Sigmoid colon (tissue), 7 donors: ENCODE results near the gene DNASE2. TPM values are rescaled to one million over a fixed set of nuclear protein-coding genes. Genes with fewer than 3 reads are reported as not detected.

Experiments
- DNase-seq: peaks from one replicate; pipeline ENCODE4 v3.0.0-alpha.2; 2019
- H3K27ac ChIP-seq, 4 donors: fragments of 200-600 bp; sonication (generic); one replicate each; pipeline ENCODE4 v1.5.1; 2016 to 2019; ENCODE audit warnings: mild to moderate bottlenecking in 1 of 4
- H3K27me3 ChIP-seq, 3 donors: fragments of 200-600 bp; sonication (generic); one replicate each; pipeline ENCODE4 v1.5.1; 2019; ENCODE audit warnings: mild to moderate bottlenecking in 1 of 3
- H3K36me3 ChIP-seq, 4 donors: fragments of 200-600 bp; sonication (generic); one replicate each; pipeline ENCODE4 v1.5.1; 2016 to 2019
- H3K4me1 ChIP-seq, 4 donors: fragments of 200-600 bp; sonication (generic); one replicate each; pipeline ENCODE4 v1.5.1; 2017 to 2019
- H3K4me3 ChIP-seq, 4 donors: fragments of 200-600 bp; sonication (generic); one replicate each; pipeline ENCODE4 v1.5.1; 2017 to 2019; ENCODE audit warnings: mild to moderate bottlenecking in 2 of 4, moderate library complexity in 1 of 4
- H3K9me3 ChIP-seq, 4 donors: fragments of 200-600 bp in 3 of 4; sonication (generic) in 3 of 4; one replicate each; pipeline versions ENCODE4 v1.5.1 to v1.6.1; 2013 to 2019
- CTCF ChIP-seq, 4 experiments: fragments of 450-650 bp in 3 of 4; fragments of 200-600 bp in 1 of 4; IDR thresholded peaks; one replicate each; pipeline ENCODE4 v1.5.1; 2016 to 2019; ENCODE audit warnings: antibody characterized with exemption in 4 of 4, mild to moderate bottlenecking in 3 of 4, moderate library complexity in 2 of 4
- EP300 ChIP-seq, 4 donors: sonication (generic); formaldehyde crosslinking; IDR thresholded peaks; one replicate each; pipeline ENCODE4 v1.6.1; 2017; ENCODE audit warnings: antibody characterized with exemption in 4 of 4
- POLR2A ChIP-seq, 2 donors: fragments of 450-650 bp; IDR thresholded peaks; one replicate each; pipeline ENCODE4 v1.6.1; 2016; ENCODE audit warnings: antibody characterized with exemption in 2 of 2, mild to moderate bottlenecking in 2 of 2, moderate library complexity in 2 of 2
- POLR2AphosphoS5 ChIP-seq, 4 donors: sonication (generic); formaldehyde crosslinking; IDR thresholded peaks; one replicate each; pipeline ENCODE4 v1.6.1; 2017; ENCODE audit warnings: antibody characterized with exemption in 4 of 4
- WGBS, 2 donors: extraction: QIAGEN DNeasy Blood & Tissue Kit; methylation state at CpG; one replicate each; pipeline ENCODE4 v1.1.7; 2013; 5-methylcytosine and 5-hydroxymethylcytosine counted together
- intact Hi-C: fragments of 100-400 bp; cut with DNase I; formaldehyde crosslinking; loops from one replicate; pipeline ENCODE4 v1.15.1; 2023
- polyA plus RNA-seq, 3 donors: library from polyadenylated mRNA; stranded (reverse); fragments of 200-250 nt; gene quantifications; one replicate each; pipeline ENCODE4 v1.2.3, GENCODE V29; 2013
- total RNA-seq, 4 donors: library from RNA; depleted of rRNA; stranded (reverse); fragments of >200 nt; gene quantifications; one replicate each; pipeline ENCODE4 v1.1.0, GENCODE V29; 2016
- donor health status: healthy with polysubstance abuse.
- donor health status: Bipolar disorder and iron deficiency.
- donor health status: healthy.

Gene DNASE2
- total and polyA plus RNA-seq, 7 donors, result 11.4 to 45.4 (median 30.6) TPM

GRCh38 chr19:12884627-12884925, 3.3 kb upstream of the DNASE2 start:
- H3K27me3 ChIP-seq, result peaks cover 5 to 23% (median 15%) of the 10 kb centered on the region in 3 donors
- no peaks in the 10 kb centered on the region for H3K36me3 ChIP-seq
- H3K9me3 ChIP-seq, result no peaks in the 10 kb centered on the region
- TF ChIP-seq CTCF (IDR thresholded peaks at IDR 0.05) (no peak), POLR2A (IDR thresholded peaks at IDR 0.05) (no peak), EP300 (IDR thresholded peaks at IDR 0.05) (no peak), POLR2AphosphoS5 (IDR thresholded peaks at IDR 0.05) (no peak)
- H3K4me1 ChIP-seq, result peaks cover 0 to 36% (median 31%) of the 10 kb centered on the region in 4 donors
- no peak for DNase-seq
- 73 to 86% methylated on average over 12 of the region's 12 CpGs for WGBS, 2 donors
- no peak overlapping the region for H3K27ac ChIP-seq
- intact Hi-C loops, result loop anchor here (10.0 kb wide), 1 partner anchor 220 kb away; the partner anchor contains the start of gene LYL1
- H3K4me3 ChIP-seq, result no peak overlapping the region

- 93 to 95% methylated on average over 3 of the region's 3 CpGs for WGBS, 2 donors
Measured at GRCh38 chr19:12884202-12884601, 3.0 kb upstream of the DNASE2 start.

GRCh38 chr19:12882589-12882988, 1.3 kb upstream of the DNASE2 start:
- H3K4me3 ChIP-seq, result no peak overlapping the region
- H3K4me1 ChIP-seq, result peaks cover 0 to 36% (median 31%) of the 10 kb centered on the region in 4 donors
- intact Hi-C loops, result loop anchor here (10.0 kb wide), 1 partner anchor 222 kb away; the partner anchor contains the start of gene LYL1
- H3K27ac ChIP-seq, result no peak overlapping the region
- H3K27me3 ChIP-seq, result peaks cover 5 to 23% (median 15%) of the 10 kb centered on the region in 3 donors
- no peak for DNase-seq
- H3K9me3 ChIP-seq, result no peaks in the 10 kb centered on the region
- 89 to 93% methylated on average over 3 of the region's 3 CpGs for WGBS, 2 donors
- H3K36me3 ChIP-seq, result peaks cover 0 to 13% (median 10%) of the 10 kb centered on the region in 4 donors
- TF ChIP-seq POLR2AphosphoS5 (IDR thresholded peaks at IDR 0.05) (no peak), EP300 (IDR thresholded peaks at IDR 0.05) (no peak), CTCF (IDR thresholded peaks at IDR 0.05) (no peak), POLR2A (IDR thresholded peaks at IDR 0.05) (no peak)

More at GRCh38 chr19:12884202-12884601, 3.0 kb upstream of the DNASE2 start:
- Histone ChIP-seq H3K4me1 (peaks cover 0 to 36% (median 31%) of the 10 kb centered on the region in 4 donors), H3K27me3 (peaks cover 5 to 23% (median 15%) of the 10 kb centered on the region in 3 donors), H3K4me3 (no peak overlapping the region), H3K9me3 (no peaks in the 10 kb centered on the region), H3K27ac (no peak overlapping the region), H3K36me3 (no peaks in the 10 kb centered on the region)
- intact Hi-C loops, result loop anchor here (10.0 kb wide), 1 partner anchor 221 kb away; the partner anchor contains the start of gene LYL1
- no peak for TF ChIP-seq POLR2AphosphoS5 (IDR thresholded peaks at IDR 0.05)
- no peak for TF ChIP-seq CTCF (IDR thresholded peaks at IDR 0.05)
- no peak for TF ChIP-seq POLR2A (IDR thresholded peaks at IDR 0.05)
- no peak for TF ChIP-seq EP300 (IDR thresholded peaks at IDR 0.05)
- DNase-seq, result no peak

GRCh38 chr19:12880551-12881171, 588 bp downstream of the DNASE2 start:
- DNase-seq, result peak; percentile 77
- Histone ChIP-seq H3K4me1 (peaks cover 0 to 30% (median 25%) of the 10 kb centered on the region in 4 donors), H3K27me3 (peaks cover 5 to 15% (median 10%) of the 10 kb centered on the region in 3 donors), H3K36me3 (peaks cover 0 to 32% (median 19%) of the 10 kb centered on the region in 4 donors), H3K4me3 (peak overlapping the region; percentile 50 to 88 (median 80)), H3K27ac (peak overlapping the region; percentile 89 to 97 (median 94)), H3K9me3 (no peaks in the 10 kb centered on the region)
- intact Hi-C loops, result loop anchor here (10.0 kb wide), 1 partner anchor 224 kb away; the partner anchor contains the start of gene LYL1
- TF ChIP-seq POLR2A (IDR thresholded peaks at IDR 0.05), result no peak
- no peak for TF ChIP-seq EP300 (IDR thresholded peaks at IDR 0.05)
- no peak for TF ChIP-seq POLR2AphosphoS5 (IDR thresholded peaks at IDR 0.05)
- peak in 1 of 4 experiments; percentile 14 for TF ChIP-seq CTCF (IDR thresholded peaks at IDR 0.05)
- 12 to 17% methylated on average over 29 of the region's 29 CpGs for WGBS, 2 donors
